Lower leg skin (tissue), 4 donors: ENCODE data around the gene DLG2. TPM values are rescaled to one million over a fixed set of nuclear protein-coding genes. Genes with fewer than 3 reads are reported as not detected.

Experiments
- DNase-seq, 2 donors: peaks; one replicate each; pipeline ENCODE4 v3.0.0-alpha.2; 2019; ENCODE audit warnings: low spot score in 2 of 2
- H3K4me3 ChIP-seq: fragments of 200-600 bp; sonication (generic); 2 replicates; pipeline ENCODE4 v1.5.1; 2017; ENCODE audit warnings: mild to moderate bottlenecking, low read depth; ENCODE audit not compliant: poor library complexity, severe bottlenecking
- CTCF ChIP-seq, 3 donors: fragments of 450-650 bp; IDR thresholded peaks; one replicate each; pipeline ENCODE4 v1.5.1; 2016; ENCODE audit warnings: antibody characterized with exemption in 3 of 3, mild to moderate bottlenecking in 3 of 3, moderate library complexity in 2 of 3
- POLR2A ChIP-seq, 2 donors: fragments of 450-650 bp; IDR thresholded peaks; one replicate each; pipeline ENCODE4 v1.6.1; 2016 to 2017; ENCODE audit warnings: antibody characterized with exemption in 2 of 2, mild to moderate bottlenecking in 1 of 2, moderate library complexity in 1 of 2
- WGBS, 2 donors: methylation state at CpG; one replicate each; pipeline ENCODE4 v1.1.5; 2018; 5-methylcytosine and 5-hydroxymethylcytosine counted together
- intact Hi-C: fragments of 100-400 bp; cut with DNase I; formaldehyde crosslinking; loops from one replicate; pipeline ENCODE4 v1.15.0; 2023; ENCODE audit warnings: low total_unique reads
- total RNA-seq, 4 donors: library from RNA; depleted of rRNA; stranded (reverse); fragments of >200 nt; gene quantifications; one replicate each; pipeline ENCODE4 v1.1.0, GENCODE V29; 2016

The DLG2 gene
- total RNA-seq, 4 donors from 2014 or later = 37.6 to 68.3 (median 46.0) TPM

GRCh38 chr11:84003181-84003580 lies 1624.0 kb downstream of the DLG2 start:
- no peak for DNase-seq
- H3K4me3 ChIP-seq = no peak overlapping the region
- intact Hi-C loops = no loop called here
- no peak for TF ChIP-seq CTCF (IDR thresholded peaks at IDR 0.05)
- no peak for TF ChIP-seq POLR2A (IDR thresholded peaks at IDR 0.05)

GRCh38 chr11:83998921-83999320 lies 1628.2 kb downstream of the DLG2 start:
- no peak for DNase-seq
- no peak overlapping the region for H3K4me3 ChIP-seq
- TF ChIP-seq CTCF (IDR thresholded peaks at IDR 0.05) = no peak
- TF ChIP-seq POLR2A (IDR thresholded peaks at IDR 0.05) = no peak
- 100% methylated on average over 1 of the region's 1 CpG for WGBS, 2 donors
- intact Hi-C loops = no loop called here

GRCh38 chr11:83990160-83990733 lies 1636.9 kb downstream of the DLG2 start:
- 28 to 30% methylated on average over 7 of the region's 7 CpGs for WGBS, 2 donors
- no peak for DNase-seq
- no peak overlapping the region for H3K4me3 ChIP-seq
- intact Hi-C loops = no loop called here
- TF ChIP-seq CTCF (IDR thresholded peaks at IDR 0.05) = no peak
- TF ChIP-seq POLR2A (IDR thresholded peaks at IDR 0.05) = no peak

GRCh38 chr11:83982825-83983224 lies 1644.3 kb downstream of the DLG2 start:
- no peak for DNase-seq
- H3K4me3 ChIP-seq = no peak overlapping the region
- intact Hi-C loops = no loop called here
- WGBS, 2 donors = 83 to 86% methylated on average over 4 of the region's 4 CpGs
- TF ChIP-seq POLR2A (IDR thresholded peaks at IDR 0.05) (no peak), CTCF (IDR thresholded peaks at IDR 0.05) (no peak)

GRCh38 chr11:83979593-83979992 lies 1647.6 kb downstream of the DLG2 start:
- H3K4me3 ChIP-seq = no peak overlapping the region
- WGBS, 2 donors = 72 to 90% methylated on average over 1 of the region's 1 CpG
- intact Hi-C loops = no loop called here
- no peak for TF ChIP-seq CTCF (IDR thresholded peaks at IDR 0.05)
- TF ChIP-seq POLR2A (IDR thresholded peaks at IDR 0.05) = no peak
- no peak for DNase-seq

- no peak for TF ChIP-seq CTCF (IDR thresholded peaks at IDR 0.05)
- TF ChIP-seq POLR2A (IDR thresholded peaks at IDR 0.05) = no peak
- H3K4me3 ChIP-seq = no peak overlapping the region
- 88 to 94% methylated on average over 1 of the region's 1 CpG for WGBS, 2 donors
Measured at GRCh38 chr11:83978942-83979341, 1648.2 kb downstream of the DLG2 start.

More at GRCh38 chr11:83978942-83979341, 1648.2 kb downstream of the DLG2 start:
- intact Hi-C loops = no loop called here
- DNase-seq = no peak
